Common myeloid progenitor, CD34-positive (primary cell): ENCODE data around the gene PDE4C.

ENCODE experiments used
- CTCF ChIA-PET: fragments of 350-600 bp; sonication (Branson Sonifier 250); formaldehyde crosslinking; loops from one replicate; lab custom pipeline; 2021; ENCODE audit warnings: antibody characterized with exemption; lab: Charles Lee
- POLR2A ChIA-PET: fragments of 350-600 bp; sonication (Branson Sonifier 250); formaldehyde crosslinking; loops from one replicate; lab custom pipeline; 2021; ENCODE audit warnings: antibody characterized with exemption; lab: Charles Lee
- DNase-seq, 3 donors: peaks; one replicate each; pipeline versions ENCODE4 v3.0.0 to v3.0.0-alpha.2; 2013
- H3K27ac ChIP-seq, 2 experiments: 1 replicate in 1 of 2; 2 replicates in 1 of 2; pipeline ENCODE4 v1.7.0; 2013; ENCODE audit warnings: inconsistent platforms in 2 of 2, low read length in 2 of 2, mild to moderate bottlenecking in 2 of 2, low read depth in 1 of 2, moderate library complexity in 1 of 2; ENCODE audit not compliant: severe bottlenecking in 2 of 2, insufficient read depth in 1 of 2, poor library complexity in 1 of 2
- H3K27me3 ChIP-seq, 5 experiments: replicated peaks in 2 of 5; 1 replicate in 3 of 5; 2 replicates in 2 of 5; pipeline versions ENCODE4 v1.6.1 to v1.7.0; 2013; ENCODE audit warnings: low read length in 4 of 5, mild to moderate bottlenecking in 2 of 5, moderate library complexity in 2 of 5, inconsistent platforms in 1 of 5; ENCODE audit not compliant: insufficient read depth in 5 of 5, control insufficient read depth in 4 of 5
- H3K36me3 ChIP-seq, 4 experiments: 1 replicate in 2 of 4; 2 replicates in 2 of 4; pipeline versions ENCODE4 v1.6.1 to v1.7.0; 2013; ENCODE audit warnings: low read length in 3 of 4, control low read depth in 1 of 4, mild to moderate bottlenecking in 1 of 4; ENCODE audit not compliant: control insufficient read depth in 4 of 4, insufficient read depth in 4 of 4
- H3K4me1 ChIP-seq, 4 experiments: 1 replicate in 3 of 4; 2 replicates in 1 of 4; pipeline versions ENCODE4 v1.6.1 to v1.7.1; 2013; ENCODE audit warnings: low read length in 3 of 4, mild to moderate bottlenecking in 3 of 4, control low read depth in 1 of 4, inconsistent platforms in 1 of 4, moderate library complexity in 1 of 4; ENCODE audit not compliant: control insufficient read depth in 4 of 4, insufficient read depth in 4 of 4; ENCODE audit errors: control extremely low read depth in 1 of 4
- H3K4me3 ChIP-seq, 7 experiments: 1 replicate in 4 of 7; 2 replicates in 3 of 7; pipeline versions ENCODE4 v1.5.1 to v1.7.0; 2013; ENCODE audit warnings: mild to moderate bottlenecking in 7 of 7, low read length in 6 of 7, moderate library complexity in 6 of 7, inconsistent platforms in 2 of 7, low read depth in 2 of 7, control low read depth in 1 of 7; ENCODE audit not compliant: insufficient read depth in 4 of 7, control insufficient read depth in 1 of 7; ENCODE audit errors: extremely low read depth in 1 of 7
- H3K9me3 ChIP-seq, 5 experiments: 1 replicate in 4 of 5; 2 replicates in 1 of 5; pipeline versions ENCODE4 v1.6.1 to v1.7.1; 2013; ENCODE audit warnings: low read length in 4 of 5, mild to moderate bottlenecking in 2 of 5, inconsistent platforms in 1 of 5, low read depth in 1 of 5, moderate library complexity in 1 of 5; ENCODE audit not compliant: control insufficient read depth in 4 of 5, insufficient read depth in 2 of 5; ENCODE audit errors: control extremely low read depth in 1 of 5
- WGBS: methylation state at CpG from one replicate; pipeline ENCODE4 v1.1.5; 2013; ENCODE audit not compliant: insufficient coverage; 5-methylcytosine and 5-hydroxymethylcytosine counted together

Gene PDE4C

DNA sequence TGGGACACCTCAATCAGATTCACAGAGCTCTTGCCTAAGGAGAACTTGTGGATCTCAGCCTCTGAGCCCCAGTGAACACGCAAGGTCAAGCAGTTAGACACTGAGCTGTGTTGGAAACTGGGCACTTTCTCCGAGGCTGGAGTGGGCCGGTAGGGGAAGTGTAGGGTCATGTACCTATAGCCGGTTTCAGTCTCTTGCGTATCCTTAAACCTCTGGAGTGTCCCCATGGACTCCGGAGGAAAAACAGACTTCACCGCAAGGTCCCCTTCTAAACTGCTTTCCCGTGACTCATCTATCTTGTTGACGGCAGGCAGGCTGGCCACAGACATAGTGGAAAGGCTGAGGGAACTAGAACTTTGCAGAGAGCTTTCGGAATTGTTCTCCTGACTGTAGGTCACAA is 36.7 kb upstream of the PDE4C start:
- Histone ChIP-seq H3K4me1 (no peaks in the 10 kb centered on the region), H3K27me3 (no peaks in the 10 kb centered on the region), H3K4me3 (no peak overlapping the region), H3K27ac (no peak overlapping the region), H3K9me3 (no peaks in the 10 kb centered on the region), H3K36me3 (peaks cover 2 to 51% (median 15%) of the 10 kb centered on the region in 4 experiments)
- POLR2A ChIA-PET, result no interaction called here
- CTCF ChIA-PET, result interaction anchor here (0.6 to 2.6 kb wide), 3 partner anchors 10 to 66 kb away, joined by 3 to 13 read pairs (median 6); no protein-coding TSS in a partner anchor
- WGBS, result 98% methylated on average over 10 of the region's 10 CpGs
- no peak for DNase-seq

DNA sequence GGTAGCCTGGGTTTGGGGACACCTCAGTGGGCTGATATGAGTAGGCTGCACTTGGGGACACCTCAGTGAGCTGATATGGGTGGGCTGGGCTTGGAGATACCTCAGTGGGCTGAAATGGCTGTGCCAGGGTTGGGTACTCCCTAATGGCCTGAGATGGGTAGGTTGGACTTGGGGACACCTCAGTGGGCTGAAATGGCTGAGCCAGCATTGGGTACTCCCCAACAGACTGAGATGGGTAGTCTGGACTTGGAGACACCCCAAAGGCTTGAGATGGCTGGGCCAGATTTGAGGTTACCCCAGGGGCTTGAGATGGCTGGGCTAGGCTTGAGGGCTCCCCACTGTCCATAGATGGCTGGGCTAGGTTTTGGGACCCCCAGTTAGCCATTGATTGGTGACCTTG is 35.9 kb upstream of the PDE4C start:
- DNase-seq, result no peak
- Histone ChIP-seq H3K27me3 (no peaks in the 10 kb centered on the region), H3K4me3 (no peak overlapping the region), H3K27ac (no peak overlapping the region), H3K9me3 (no peaks in the 10 kb centered on the region), H3K4me1 (no peaks in the 10 kb centered on the region), H3K36me3 (peaks cover 2 to 53% (median 12%) of the 10 kb centered on the region in 4 experiments)
- CTCF ChIA-PET, result interaction anchor here (0.6 to 2.6 kb wide), 5 partner anchors 10 to 96 kb away, joined by 3 to 13 read pairs (median 3); partner anchors contain the start of gene IFI30
- POLR2A ChIA-PET, result interaction anchor here (0.7 kb wide), 1 partner anchor 238 kb away, joined by 3 read pairs; no protein-coding TSS in a partner anchor

DNA sequence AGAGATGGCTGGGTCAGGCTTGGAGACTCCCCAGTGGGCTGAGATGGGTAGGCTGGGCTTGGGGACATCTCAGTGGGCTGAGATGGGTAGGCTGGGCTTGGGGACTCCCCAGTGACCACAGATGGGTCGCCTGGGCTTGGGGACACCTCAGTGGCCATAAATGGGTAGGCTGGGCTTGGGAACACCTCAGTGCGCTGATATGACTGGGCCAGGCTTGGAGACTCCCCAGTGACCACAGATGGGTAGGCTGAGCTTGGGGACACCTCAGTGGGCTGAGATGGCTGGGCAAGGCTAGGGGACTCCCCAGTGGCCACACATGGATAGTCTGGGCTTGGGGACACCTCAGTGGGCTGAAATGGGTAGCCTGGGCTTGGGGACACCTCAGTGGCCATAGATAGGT is 35.2 kb upstream of the PDE4C start:
- no peaks in the 10 kb centered on the region for H3K9me3 ChIP-seq
- DNase-seq, result peak in 2 of 3 donors; percentile 3 to 4
- POLR2A ChIA-PET, result interaction anchor here (0.7 kb wide), 1 partner anchor 238 kb away, joined by 3 read pairs; no protein-coding TSS in a partner anchor

DNA sequence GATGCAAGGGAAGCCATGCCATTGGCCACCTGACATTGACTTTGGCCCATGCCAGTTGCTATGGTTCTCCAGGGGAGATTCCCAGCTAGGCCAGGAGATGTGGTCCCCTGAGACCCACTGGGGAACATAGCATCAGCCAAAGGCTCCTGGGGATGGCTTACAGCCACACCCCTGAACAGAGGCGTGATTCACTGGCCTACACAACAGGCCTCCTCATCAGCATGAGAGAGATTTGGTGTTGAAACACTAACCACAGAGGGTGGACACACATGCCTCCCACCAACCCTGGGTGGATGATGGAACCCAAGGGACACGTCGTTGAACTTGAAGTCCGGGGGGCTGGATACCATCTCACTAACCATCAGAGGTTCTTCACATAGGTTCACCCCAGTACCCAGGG is 33.7 kb upstream of the PDE4C start:
- CTCF ChIA-PET, result interaction anchor here (1.2 to 3.8 kb wide), 3 partner anchors 10 to 197 kb away, joined by 3 to 19 read pairs (median 7); partner anchors contain the start of gene IQCN
- Histone ChIP-seq H3K4me1 (peaks cover 0 to 6% (median 3%) of the 10 kb centered on the region in 4 experiments), H3K36me3 (peaks cover 0 to 32% (median 0%) of the 10 kb centered on the region in 4 experiments), H3K27ac (no peak overlapping the region), H3K27me3 (peaks cover 0 to 6% (median 0%) of the 10 kb centered on the region in 5 experiments), H3K4me3 (no peak overlapping the region), H3K9me3 (no peaks in the 10 kb centered on the region)
- peak in 2 of 3 donors; percentile 6 to 14 for DNase-seq
- POLR2A ChIA-PET, result no interaction called here
- 100% methylated on average over 3 of the region's 4 CpGs for WGBS

More for the DNA sequence above, 35.2 kb upstream of the PDE4C start:
- Histone ChIP-seq H3K27ac (no peak overlapping the region), H3K4me1 (no peaks in the 10 kb centered on the region), H3K27me3 (no peaks in the 10 kb centered on the region), H3K4me3 (no peak overlapping the region), H3K36me3 (peaks cover under 1 to 48% (median 7%) of the 10 kb centered on the region in 4 experiments)
- 100% methylated on average over 2 of the region's 2 CpGs for WGBS
- CTCF ChIA-PET, result interaction anchor here (0.6 to 3.8 kb wide), 8 partner anchors 9 to 87 kb away, joined by 3 to 19 read pairs (median 4); partner anchors contain the start of genes IFI30 and IQCN

DNA sequence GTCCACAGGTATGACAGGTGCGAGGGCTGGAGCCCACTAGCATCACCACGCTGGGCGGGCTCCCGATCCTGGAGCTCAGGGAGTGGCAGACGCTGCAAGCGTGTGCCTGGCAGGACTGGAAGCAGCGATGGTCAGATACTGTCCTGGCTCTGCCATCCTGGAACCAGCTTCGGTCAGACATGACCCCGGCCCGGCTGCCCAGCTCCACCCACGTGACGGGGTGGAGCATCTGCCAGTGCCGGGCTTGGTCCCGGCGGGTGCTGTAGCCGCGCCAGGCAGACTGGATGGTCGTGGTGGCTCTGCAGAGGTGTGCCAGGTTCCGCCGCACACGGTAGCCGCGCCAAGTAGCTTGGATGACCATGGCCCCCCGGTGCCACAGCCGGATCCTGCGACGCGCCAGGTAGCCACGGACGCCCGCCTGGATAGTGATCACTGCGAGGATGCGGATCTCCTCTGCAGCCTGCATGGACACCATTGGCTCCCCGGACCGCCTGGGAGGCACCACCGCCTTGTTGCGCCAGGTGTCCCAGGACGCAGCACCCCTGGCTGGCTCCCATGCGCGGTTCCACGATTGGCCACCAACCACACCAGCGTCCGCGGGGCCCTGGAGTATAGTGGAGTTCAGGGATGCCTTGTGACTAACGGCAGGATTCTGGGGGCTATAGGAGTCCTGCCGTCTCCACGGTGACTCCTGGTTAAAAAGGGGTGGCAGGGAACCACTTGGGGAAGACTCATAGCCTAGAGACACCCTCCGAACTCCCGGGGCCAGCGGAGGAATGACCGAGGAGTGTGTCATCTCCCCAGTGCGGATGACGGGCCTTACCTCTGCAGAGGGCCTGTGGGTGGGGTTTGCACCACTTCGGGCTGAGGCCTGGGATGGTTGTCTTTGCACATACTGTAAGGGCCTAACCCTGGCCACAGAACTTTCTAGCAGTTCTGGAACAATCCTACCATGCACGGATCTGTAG is 31.5 kb upstream of the PDE4C start:
- peak in 1 of 3 donors; percentile 21 for DNase-seq
- 93% methylated on average over 51 of the region's 55 CpGs for WGBS
- peaks cover 0 to 18% (median 0%) of the 10 kb centered on the region in 4 experiments for H3K36me3 ChIP-seq
- ChIA-PET CTCF (interaction anchor here (1.1 to 10.0 kb wide), 4 partner anchors 18 to 66 kb away, joined by 3 to 139 read pairs (median 12); partner anchors contain the start of gene IQCN), POLR2A (interaction anchor here (0.5 kb wide), 1 partner anchor 13 kb away, joined by 3 read pairs; no protein-coding TSS in a partner anchor)
- no peak overlapping the region for H3K27ac ChIP-seq
- H3K9me3 ChIP-seq, result no peaks in the 10 kb centered on the region
- H3K4me3 ChIP-seq, result no peak overlapping the region
- peaks cover 0 to 8% (median 3%) of the 10 kb centered on the region in 4 experiments for H3K4me1 ChIP-seq
- peaks cover 0 to 19% (median 4%) of the 10 kb centered on the region in 5 experiments for H3K27me3 ChIP-seq

DNA sequence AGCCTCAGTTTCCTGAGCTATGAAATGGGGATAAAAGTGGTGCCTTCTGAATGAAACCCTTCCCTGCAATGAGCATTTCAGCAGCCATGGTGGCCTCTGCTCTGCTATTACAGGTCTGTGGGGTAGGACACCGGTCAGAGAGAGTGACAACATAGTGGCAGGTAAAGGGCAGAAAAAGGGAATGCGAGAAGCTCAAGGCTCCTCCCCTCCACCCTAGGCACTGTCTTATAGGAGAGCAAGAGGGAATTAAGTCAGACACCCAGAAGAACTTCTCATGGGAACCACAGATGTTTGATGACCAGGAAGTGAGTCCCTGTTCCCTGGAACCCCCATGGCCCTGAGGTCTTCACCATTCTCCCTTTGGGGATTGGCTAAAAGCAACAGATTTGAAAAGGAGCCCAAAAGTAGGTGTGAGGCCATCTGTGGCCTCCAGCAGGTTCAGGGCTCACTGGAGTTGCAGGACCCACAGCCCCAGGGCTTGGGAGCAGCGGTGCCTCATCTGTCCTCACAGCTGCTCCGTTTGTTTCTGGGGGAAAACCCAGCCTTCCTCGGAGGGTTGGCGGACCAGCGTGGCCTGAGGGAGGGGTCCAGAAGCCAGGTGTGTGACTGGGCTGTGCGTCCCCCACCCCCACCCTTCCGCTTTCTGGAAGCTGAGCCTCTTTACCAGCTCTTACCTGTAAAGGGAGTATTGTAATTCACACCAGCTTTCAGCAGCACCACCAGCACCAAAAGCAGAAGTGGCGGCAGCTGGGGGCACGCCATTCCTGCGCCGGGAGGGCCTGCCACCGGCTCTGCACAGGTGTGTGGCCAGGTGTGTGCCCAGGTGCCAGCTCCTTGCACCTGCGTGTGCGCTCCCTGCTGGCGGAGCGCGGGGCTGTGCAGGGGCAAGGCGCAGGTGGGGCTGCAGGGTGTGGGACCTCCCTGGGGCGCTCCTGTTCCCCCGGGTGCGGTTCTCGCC is 28.6 kb upstream of the PDE4C start:
- ChIA-PET CTCF (interaction anchor here (0.6 to 10.0 kb wide), 14 partner anchors 11 to 73 kb away, joined by 3 to 139 read pairs (median 6); partner anchors contain the start of genes IQCN, MPV17L2 and RAB3A), POLR2A (interaction anchor here (0.8 to 1.4 kb wide), 3 partner anchors 20 to 34 kb away, joined by 3 to 4 read pairs (median 3); no protein-coding TSS in a partner anchor)
- no peaks in the 10 kb centered on the region for H3K9me3 ChIP-seq
- peaks cover 0 to 21% (median 4%) of the 10 kb centered on the region in 5 experiments for H3K27me3 ChIP-seq
- H3K27ac ChIP-seq, result no peak overlapping the region
- H3K4me3 ChIP-seq, result no peak overlapping the region
- peak; percentile 43 to 77 (median 76) for DNase-seq
- peaks cover 0 to 14% (median 0%) of the 10 kb centered on the region in 4 experiments for H3K36me3 ChIP-seq
- 24% methylated on average over 14 of the region's 24 CpGs for WGBS
- peaks cover 0 to 8% (median 3%) of the 10 kb centered on the region in 4 experiments for H3K4me1 ChIP-seq
